Liver (tissue), 9 donors: Measurements from ENCODE around the gene RGS14. TPM values are rescaled to one million over a fixed set of nuclear protein-coding genes. Genes with fewer than 3 reads are reported as not detected.

ENCODE experiments used
- DNase-seq: peaks from one replicate; pipeline ENCODE4 v3.0.0-alpha.2; 2017; ENCODE audit warnings: low spot score
- H3K27ac ChIP-seq, 2 donors: one replicate each; pipeline ENCODE4 v1.7.0; 2013; ENCODE audit warnings: inconsistent platforms in 2 of 2, low read length in 2 of 2, control low read depth in 1 of 2, low read depth in 1 of 2, mild to moderate bottlenecking in 1 of 2
- H3K27me3 ChIP-seq, 4 donors: one replicate each; pipeline versions ENCODE4 v1.6.1 to v1.7.0; 2013; ENCODE audit warnings: low read length in 3 of 4, inconsistent platforms in 1 of 4, mild to moderate bottlenecking in 1 of 4, moderate library complexity in 1 of 4; ENCODE audit not compliant: control insufficient read depth in 4 of 4, insufficient read depth in 4 of 4
- H3K36me3 ChIP-seq, 4 donors: one replicate each; pipeline versions ENCODE4 v1.6.1 to v1.7.0; 2013; ENCODE audit warnings: low read length in 3 of 4, mild to moderate bottlenecking in 3 of 4, low read depth in 1 of 4, moderate library complexity in 1 of 4; ENCODE audit not compliant: control insufficient read depth in 4 of 4, insufficient read depth in 3 of 4
- H3K4me1 ChIP-seq, 4 donors: one replicate each; pipeline versions ENCODE4 v1.6.1 to v1.7.0; 2013; ENCODE audit warnings: low read length in 3 of 4, mild to moderate bottlenecking in 3 of 4, moderate library complexity in 1 of 4; ENCODE audit not compliant: control insufficient read depth in 4 of 4, insufficient read depth in 4 of 4
- H3K4me3 ChIP-seq, 3 donors: one replicate each; pipeline versions ENCODE4 v1.6.1 to v1.7.0; 2013; ENCODE audit warnings: low read length in 3 of 3, control low read depth in 1 of 3, low read depth in 1 of 3, mild to moderate bottlenecking in 1 of 3
- H3K9ac ChIP-seq, 2 donors: one replicate each; pipeline ENCODE4 v1.7.0; 2013; ENCODE audit warnings: low read length in 2 of 2, mild to moderate bottlenecking in 2 of 2, moderate library complexity in 2 of 2, control low read depth in 1 of 2, low read depth in 1 of 2
- H3K9me3 ChIP-seq, 4 donors: one replicate each; pipeline versions ENCODE4 v1.6.1 to v1.7.0; 2013; ENCODE audit warnings: low read length in 3 of 4; ENCODE audit not compliant: control insufficient read depth in 4 of 4
- ATF3 ChIP-seq: IDR thresholded peaks from 2 replicates; pipeline ENCODE4 v1.6.1; 2016; ENCODE audit warnings: antibody characterized with exemption
- EGR1 ChIP-seq, 2 donors: IDR thresholded peaks; 2 replicates each; pipeline ENCODE4 v1.6.1; 2016 to 2018; ENCODE audit warnings: antibody characterized with exemption in 2 of 2, low read depth in 2 of 2
- FOXA1 ChIP-seq: IDR thresholded peaks from 2 replicates; pipeline ENCODE4 v1.6.1; 2016; ENCODE audit warnings: antibody characterized with exemption
- FOXA2 ChIP-seq: IDR thresholded peaks from 2 replicates; pipeline ENCODE4 v1.6.1; 2016; ENCODE audit warnings: antibody characterized with exemption
- GABPA ChIP-seq, 2 donors: IDR thresholded peaks in 1 of 2; conservative IDR thresholded peaks in 1 of 2; 2 replicates each; pipeline ENCODE4 v1.6.1; 2016; ENCODE audit warnings: antibody characterized with exemption in 2 of 2, mild to moderate bottlenecking in 1 of 2, moderate library complexity in 1 of 2
- HNF4A ChIP-seq, 2 donors: conservative IDR thresholded peaks; 2 replicates each; pipeline ENCODE4 v1.6.1; 2016; ENCODE audit warnings: antibody characterized with exemption in 2 of 2, mild to moderate bottlenecking in 2 of 2
- JUND ChIP-seq, 2 donors: IDR thresholded peaks; 2 replicates each; pipeline ENCODE4 v1.6.1; 2016; ENCODE audit warnings: antibody characterized with exemption in 2 of 2
- NR2F2 ChIP-seq: IDR thresholded peaks from 2 replicates; pipeline ENCODE4 v1.6.1; 2016; ENCODE audit warnings: antibody characterized with exemption
- RAD21 ChIP-seq, 2 donors: IDR thresholded peaks; 2 replicates each; pipeline ENCODE4 v1.6.1; 2016; ENCODE audit warnings: antibody characterized with exemption in 2 of 2, mild to moderate bottlenecking in 2 of 2
- REST ChIP-seq: IDR thresholded peaks from 2 replicates; pipeline ENCODE4 v1.6.1; 2016; ENCODE audit warnings: antibody characterized with exemption, mild to moderate bottlenecking
- RXRA ChIP-seq, 2 donors: IDR thresholded peaks; 2 replicates each; pipeline ENCODE4 v1.6.1; 2017 to 2018; ENCODE audit warnings: antibody characterized with exemption in 2 of 2, mild to moderate bottlenecking in 1 of 2
- SP1 ChIP-seq: IDR thresholded peaks from 2 replicates; pipeline ENCODE4 v1.6.1; 2018; ENCODE audit warnings: antibody characterized with exemption, mild to moderate bottlenecking
- YY1 ChIP-seq: IDR thresholded peaks from 2 replicates; pipeline ENCODE4 v1.6.1; 2016; ENCODE audit warnings: antibody characterized with exemption, mild to moderate bottlenecking
- ZBTB33 ChIP-seq: IDR thresholded peaks from 2 replicates; pipeline ENCODE4 v1.6.1; 2016; ENCODE audit warnings: antibody characterized with exemption
- WGBS: extraction: QIAGEN DNeasy Blood & Tissue Kit; methylation state at CpG from one replicate; pipeline ENCODE4 v1.1.7; 2013; 5-methylcytosine and 5-hydroxymethylcytosine counted together
- polyA plus RNA-seq, 2 donors: library from polyadenylated mRNA; stranded (reverse) in 1 of 2; unstranded in 1 of 2; fragments of 200-250 nt in 1 of 2; fragments of >200 nt in 1 of 2; fragmentation: Nextera tagmentation in 1 of 2; extraction: Ambion mirVana in 1 of 2; gene quantifications; one replicate each; pipeline versions ENCODE4 v1.2.1 to v1.2.3, GENCODE V29; 2013 to 2015
- total RNA-seq, 2 donors: library from RNA; depleted of rRNA; stranded (reverse); fragments of >200 nt; gene quantifications; one replicate each; pipeline ENCODE4 v1.2.3, GENCODE V29; 2014
- donor health status: healthy.
- donor health status: healthy.
- donor health status: healthy.
- donor health status: healthy.
- donor health status: healthy.

The RGS14 gene
- total and polyA plus RNA-seq, 4 donors = 10.2 to 53.8 (median 33.3) TPM

GRCh38 chr5:177334781-177335700 is 22.7 kb upstream of the RGS14 start:
- no peaks in the 10 kb centered on the region for H3K9me3 ChIP-seq
- 83% methylated on average over 21 of the region's 21 CpGs for WGBS
- no peak for DNase-seq

GRCh38 chr5:177335701-177336065 is 22.0 kb upstream of the RGS14 start:
- 82% methylated on average over 7 of the region's 7 CpGs for WGBS
- TF ChIP-seq RAD21 (IDR thresholded peaks at IDR 0.05) (no peak), FOXA2 (no peak), NR2F2 (no peak), FOXA1 (no peak), JUND (IDR thresholded peaks at IDR 0.05) (no peak), SP1 (no peak), EGR1 (IDR thresholded peaks at IDR 0.05; ENCODE audit: low read depth in 2 of 2) (no peak), GABPA (IDR thresholded peaks at IDR 0.05 in 1 of 2, conservative IDR thresholded peaks at IDR 0.05 in 1 of 2) (no peak), YY1 (no peak)
- Histone ChIP-seq H3K4me3 (no peak overlapping the region), H3K4me1 (peaks cover 0 to 8% (median 0%) of the 10 kb centered on the region in 4 donors), H3K9ac (no peak overlapping the region), H3K27ac (peak overlapping the region in 1 of 2 donors; percentile 48), H3K27me3 (no peaks in the 10 kb centered on the region), H3K36me3 (peaks cover 28 to 80% (median 43%) of the 10 kb centered on the region in 4 donors), H3K9me3 (no peaks in the 10 kb centered on the region)
- DNase-seq = no peak

More at GRCh38 chr5:177334781-177335700, 22.7 kb upstream of the RGS14 start:
- peaks cover 0 to 8% (median 0%) of the 10 kb centered on the region in 4 donors for H3K4me1 ChIP-seq
- no peaks in the 10 kb centered on the region for H3K27me3 ChIP-seq
- H3K4me3 ChIP-seq = no peak overlapping the region
- peak overlapping the region in 1 of 2 donors; percentile 48 for H3K27ac ChIP-seq
- no peak overlapping the region for H3K9ac ChIP-seq
- TF ChIP-seq ZBTB33 (no peak), FOXA2 (no peak), RXRA (IDR thresholded peaks at IDR 0.05) (peak in 1 of 2 donors; percentile 9), HNF4A (conservative IDR thresholded peaks at IDR 0.05) (peak in 1 of 2 donors; percentile 34), EGR1 (IDR thresholded peaks at IDR 0.05; ENCODE audit: low read depth in 2 of 2) (no peak), REST (no peak), ATF3 (no peak)
- peaks cover 33 to 84% (median 46%) of the 10 kb centered on the region in 4 donors for H3K36me3 ChIP-seq
